Adrenal gland (tissue), 5 donors: ENCODE data around the gene TMEM179.

ENCODE experiments used
- CTCF ChIP-seq, 6 experiments: fragments of 450-650 bp in 4 of 6; fragments of 200-600 bp in 2 of 6; sonication (generic) in 1 of 6; IDR thresholded peaks; 1 replicate in 5 of 6; 2 replicates in 1 of 6; pipeline versions ENCODE4 v1.5.1 to v1.8.0; 2016 to 2021; ENCODE audit warnings: antibody characterized with exemption in 6 of 6, mild to moderate bottlenecking in 2 of 6, moderate library complexity in 1 of 6
- POLR2A ChIP-seq, 2 donors: fragments of 450-650 bp; IDR thresholded peaks; one replicate each; pipeline ENCODE4 v1.6.1; 2017; ENCODE audit warnings: antibody characterized with exemption in 2 of 2, mild to moderate bottlenecking in 2 of 2, moderate library complexity in 1 of 2
- donor health status: DM: no; HTN: no; CAD: no.

DNA sequence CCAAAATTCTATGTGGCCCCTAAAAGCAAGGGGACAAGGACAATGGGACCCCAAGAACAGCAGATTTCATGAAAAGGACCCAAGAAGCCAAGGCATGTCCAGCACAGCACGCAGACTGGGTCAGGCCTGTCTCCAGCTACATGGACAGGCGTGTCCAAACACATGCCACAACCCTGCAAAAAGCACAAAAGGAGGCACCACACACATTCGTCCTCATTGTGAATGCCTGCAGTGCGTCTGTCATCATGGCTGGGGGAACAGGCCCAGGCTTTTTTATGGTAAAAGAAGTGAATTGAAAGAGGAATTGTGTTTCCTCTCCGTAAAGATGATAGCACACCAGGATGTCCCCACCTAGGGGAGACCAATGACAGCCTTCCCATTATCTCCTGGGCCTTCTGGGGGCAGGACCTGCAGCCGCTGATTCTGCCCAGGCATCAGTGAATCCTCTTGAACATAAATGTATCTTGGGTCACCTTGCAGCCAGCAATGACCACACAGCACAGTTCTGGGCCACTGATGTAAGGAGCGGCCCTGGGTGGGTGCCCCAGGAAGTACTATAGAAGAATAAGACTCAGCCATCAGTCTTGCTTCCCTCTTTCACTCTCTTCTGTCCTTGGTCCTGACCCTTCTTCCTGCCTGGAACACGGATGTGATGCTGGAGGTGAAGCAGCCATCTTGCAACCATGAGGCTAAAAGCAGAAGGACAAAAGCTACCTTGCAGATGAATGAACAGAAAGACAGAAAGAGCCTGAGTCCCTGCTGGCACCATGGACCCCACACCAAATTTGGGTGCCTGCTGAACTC, 54.8 kb downstream of the TMEM179 start:
- no peak for TF ChIP-seq CTCF (IDR thresholded peaks at IDR 0.05)
- TF ChIP-seq POLR2A (IDR thresholded peaks at IDR 0.05) = no peak
